Aorta (tissue), 5 donors: ENCODE measurements around the gene PNCK. TPM values are rescaled to one million over a fixed set of nuclear protein-coding genes. Genes with fewer than 3 reads are reported as not detected.

ENCODE experiments used
- ATAC-seq: fragments of 200-7000 bp; cut with Tn5 transposase; one replicate; pipeline ENCODE4 v1.9.1; 2022; ENCODE audit warnings: moderate library complexity; ENCODE audit not compliant: low FRiP score
- DNase-seq, 2 donors: peaks; one replicate each; pipeline ENCODE4 v3.0.0-alpha.2; 2020
- H3K27ac ChIP-seq, 2 donors: one replicate each; pipeline ENCODE4 v1.5.1; 2013; ENCODE audit warnings: low read length in 2 of 2, mild to moderate bottlenecking in 2 of 2, moderate library complexity in 2 of 2, control low read depth in 1 of 2, inconsistent platforms in 1 of 2, low read depth in 1 of 2
- H3K27me3 ChIP-seq, 2 donors: one replicate each; pipeline ENCODE4 v1.6.1; 2013; ENCODE audit warnings: control low read depth in 1 of 2, low read length in 1 of 2, mild to moderate bottlenecking in 1 of 2, moderate library complexity in 1 of 2; ENCODE audit not compliant: insufficient read depth in 2 of 2, control insufficient read depth in 1 of 2
- H3K36me3 ChIP-seq, 2 donors: one replicate each; pipeline ENCODE4 v1.6.1; 2013; ENCODE audit warnings: control low read depth in 1 of 2, low read length in 1 of 2, mild to moderate bottlenecking in 1 of 2; ENCODE audit not compliant: insufficient read depth in 2 of 2, control insufficient read depth in 1 of 2
- H3K4me1 ChIP-seq, 2 donors: one replicate each; pipeline ENCODE4 v1.6.1; 2013; ENCODE audit warnings: low read length in 2 of 2, control low read depth in 1 of 2, mild to moderate bottlenecking in 1 of 2, moderate library complexity in 1 of 2; ENCODE audit not compliant: insufficient read depth in 2 of 2, control insufficient read depth in 1 of 2
- H3K4me3 ChIP-seq, 2 donors: one replicate each; pipeline ENCODE4 v1.5.1; 2013; ENCODE audit warnings: low read length in 2 of 2, control low read depth in 1 of 2, mild to moderate bottlenecking in 1 of 2
- H3K9me3 ChIP-seq: one replicate; pipeline ENCODE4 v1.6.1; 2013; ENCODE audit warnings: mild to moderate bottlenecking, low read length; ENCODE audit not compliant: control insufficient read depth
- WGBS, 2 donors: extraction: QIAGEN DNeasy Blood & Tissue Kit; methylation state at CpG; one replicate each; pipeline ENCODE4 v1.1.7; 2013; 5-methylcytosine and 5-hydroxymethylcytosine counted together
- intact Hi-C, 2 donors: fragments of 100-400 bp; cut with DNase I; formaldehyde crosslinking; loops; one replicate each; pipeline versions ENCODE4 v1.14.2 to v1.15.0; 2022
- polyA plus RNA-seq, 2 donors: library from polyadenylated mRNA; stranded (reverse); fragments of 200-250 nt; gene quantifications; one replicate each; pipeline ENCODE4 v1.2.3, GENCODE V29; 2013
- total RNA-seq, 2 donors: library from RNA; stranded (reverse); fragmentation: NEBNext Ultra II Directional; extraction: Animal tissue kit (Norgen Biotek cat#: 25700); gene quantifications; one replicate each; pipeline ENCODE4 v1.2.1, GENCODE V29; 2021
- donor health status: healthy with polysubstance abuse.
- donor health status: Bipolar disorder and iron deficiency.
- donor health status: DM: no; HTN: no; CAD: no.
- donor health status: DM: no; HTN: no; CAD: no.
- donor health status: DM: yes; HTN: yes; CAD: no.

PNCK gene
- total and polyA plus RNA-seq, 4 donors: 3.0 to 4.9 (median 4.3) TPM; not detected in 1

- H3K9me3 ChIP-seq: no peaks in the 10 kb centered on the region
- no peaks in the 10 kb centered on the region for H3K4me1 ChIP-seq
- H3K36me3 ChIP-seq: no peaks in the 10 kb centered on the region
- intact Hi-C loops: no loop called here
- ATAC-seq (no peak), DNase-seq (peak in 1 of 2 donors; percentile 49)
- 85 to 91% methylated on average over 15 to 21 of the region's 21 CpGs for WGBS, 2 donors
- no peak overlapping the region for H3K27ac ChIP-seq
- H3K27me3 ChIP-seq: no peaks in the 10 kb centered on the region
- no peak overlapping the region for H3K4me3 ChIP-seq
Measured at GRCh38 chrX:153625271-153626024, 48.2 kb downstream of the PNCK start.

DNA sequence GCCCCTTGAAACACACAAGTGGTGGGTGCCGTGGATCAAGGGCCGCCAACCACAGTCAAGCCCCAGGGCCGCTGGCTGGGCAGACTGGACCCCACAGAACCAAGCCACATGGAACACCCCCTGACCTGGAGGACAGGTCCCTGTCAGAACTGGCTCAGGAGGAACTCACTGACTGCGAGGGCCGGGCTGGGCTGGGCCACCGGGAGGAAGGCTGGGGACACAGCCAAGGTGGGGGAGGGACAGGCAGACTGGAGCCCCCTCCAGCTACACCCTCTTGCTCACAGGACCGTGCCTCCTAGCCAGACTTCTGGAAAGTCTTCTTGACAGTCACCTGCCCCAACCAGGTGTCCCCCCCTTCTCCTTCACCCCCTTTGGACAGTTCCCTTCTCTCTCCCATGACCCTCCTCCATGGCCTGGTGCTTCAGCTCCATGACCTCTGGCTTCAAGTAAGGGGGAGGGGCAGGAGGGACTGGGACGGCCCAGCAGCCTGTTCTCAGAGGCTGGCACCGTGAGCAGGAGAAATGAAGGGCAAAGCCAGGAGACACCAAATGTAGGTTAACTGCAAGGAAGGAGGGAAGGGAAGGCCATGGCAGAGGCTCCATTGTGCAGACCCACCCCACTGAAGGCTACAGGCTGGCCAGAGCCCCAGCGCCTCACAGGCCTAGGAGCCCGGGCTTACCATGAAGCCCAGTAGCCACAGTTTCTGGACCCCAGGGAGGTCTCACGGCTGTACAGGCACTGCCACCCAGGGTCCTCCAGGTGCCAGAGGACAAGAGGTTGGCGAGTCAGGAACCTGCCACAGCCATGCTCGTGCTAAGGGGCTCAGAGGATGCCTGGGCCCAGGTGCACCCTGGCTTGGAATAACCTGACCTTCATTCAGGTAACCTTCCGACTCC, 49.2 kb downstream of the PNCK start:
- Histone ChIP-seq H3K27me3 (no peaks in the 10 kb centered on the region), H3K27ac (no peak overlapping the region), H3K4me1 (no peaks in the 10 kb centered on the region), H3K4me3 (no peak overlapping the region), H3K9me3 (no peaks in the 10 kb centered on the region), H3K36me3 (no peaks in the 10 kb centered on the region)
- ATAC-seq: no peak
- DNase-seq: peak; percentile 40 to 51
- intact Hi-C loops: no loop called here
- WGBS, 2 donors: 83 to 85% methylated on average over 14 to 15 of the region's 15 CpGs

DNA sequence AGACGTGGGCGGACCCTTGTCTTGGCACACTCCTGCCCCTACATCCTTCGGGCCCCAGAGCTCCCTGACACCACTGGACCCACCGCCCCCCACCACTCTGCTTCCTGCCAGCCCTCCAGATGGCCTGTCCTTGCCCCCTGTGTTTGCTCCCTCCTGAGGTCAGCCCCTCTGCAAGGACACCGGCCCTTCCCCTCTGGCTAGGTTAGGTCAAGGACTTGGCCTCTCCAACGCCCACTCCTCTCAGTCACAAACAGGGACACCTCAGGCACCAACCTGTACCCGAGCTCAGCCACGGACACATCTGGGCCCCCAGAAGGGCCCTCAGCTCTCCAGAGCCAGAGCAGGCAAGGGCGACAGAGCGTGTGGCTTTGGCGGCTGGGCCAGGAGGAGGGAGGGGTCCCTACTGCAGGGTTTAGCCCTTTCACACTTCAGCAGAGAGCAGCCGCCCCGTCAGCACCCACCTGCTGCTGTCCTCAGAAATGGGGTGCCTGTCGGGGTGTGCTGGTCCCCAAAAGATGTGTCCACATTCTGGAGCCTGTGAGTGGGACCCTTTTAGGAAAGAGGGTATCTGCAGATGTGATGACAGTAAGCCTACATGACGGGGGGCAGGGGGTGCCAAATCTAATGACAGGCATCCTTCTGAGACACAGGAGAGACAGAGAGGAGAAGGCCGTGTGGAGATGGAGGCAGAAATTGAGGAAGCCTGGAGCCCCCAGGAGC, 50.1 kb downstream of the PNCK start:
- Histone ChIP-seq H3K27ac (no peak overlapping the region), H3K4me3 (no peak overlapping the region), H3K4me1 (no peaks in the 10 kb centered on the region), H3K9me3 (no peaks in the 10 kb centered on the region), H3K36me3 (no peaks in the 10 kb centered on the region), H3K27me3 (no peaks in the 10 kb centered on the region)
- WGBS, 2 donors: 72 to 74% methylated on average over 16 of the region's 16 CpGs
- intact Hi-C loops: no loop called here
- ATAC-seq (no peak), DNase-seq (peak in 1 of 2 donors; percentile 60)

GRCh38 chrX:153622661-153623309, 50.8 kb downstream of the PNCK start:
- ATAC-seq (no peak), DNase-seq (no peak)
- H3K4me3 ChIP-seq: no peak overlapping the region
- no peaks in the 10 kb centered on the region for H3K9me3 ChIP-seq
- no peaks in the 10 kb centered on the region for H3K36me3 ChIP-seq
- H3K4me1 ChIP-seq: no peaks in the 10 kb centered on the region
- no peak overlapping the region for H3K27ac ChIP-seq
- intact Hi-C loops: no loop called here
- no peaks in the 10 kb centered on the region for H3K27me3 ChIP-seq
- WGBS, 2 donors: 58 to 67% methylated on average over 17 of the region's 17 CpGs

DNA sequence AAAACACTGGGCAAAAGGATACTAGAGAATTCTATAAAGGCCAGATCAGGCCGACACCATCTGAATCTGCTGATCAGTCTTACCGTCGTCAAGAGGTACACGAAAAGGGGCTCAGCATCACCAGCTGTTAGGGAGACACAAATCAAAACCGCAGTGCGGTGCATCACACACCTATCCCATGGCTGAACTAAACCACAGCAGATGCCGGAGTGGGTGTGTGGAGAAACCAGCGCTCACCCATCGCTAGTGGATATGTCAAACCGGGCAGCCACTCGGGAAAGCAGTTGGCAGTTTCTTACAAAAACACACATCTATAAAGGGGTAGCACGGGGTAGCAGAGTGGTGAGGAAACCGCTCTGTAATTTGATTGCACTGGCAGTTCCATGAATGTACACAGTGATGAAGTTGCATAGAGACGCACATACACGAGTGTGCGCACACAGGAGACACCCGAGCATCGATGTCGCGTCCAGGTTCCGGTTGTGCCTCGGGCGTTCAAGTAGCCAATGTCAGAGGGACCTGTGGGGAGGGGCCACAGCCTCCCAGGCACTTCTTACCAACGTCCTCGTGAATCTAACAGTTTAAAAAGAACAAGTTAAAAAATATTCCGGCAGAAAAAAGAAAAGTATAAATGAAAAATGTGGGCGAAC, 51.5 kb downstream of the PNCK start:
- intact Hi-C loops: no loop called here
- Histone ChIP-seq H3K9me3 (no peaks in the 10 kb centered on the region), H3K27me3 (no peaks in the 10 kb centered on the region), H3K27ac (no peak overlapping the region), H3K36me3 (no peaks in the 10 kb centered on the region), H3K4me3 (no peak overlapping the region), H3K4me1 (no peaks in the 10 kb centered on the region)
- WGBS, 2 donors: 85 to 86% methylated on average over 27 of the region's 27 CpGs
- DNase-seq (peak in 1 of 2 donors; percentile 55), ATAC-seq (no peak)

DNA sequence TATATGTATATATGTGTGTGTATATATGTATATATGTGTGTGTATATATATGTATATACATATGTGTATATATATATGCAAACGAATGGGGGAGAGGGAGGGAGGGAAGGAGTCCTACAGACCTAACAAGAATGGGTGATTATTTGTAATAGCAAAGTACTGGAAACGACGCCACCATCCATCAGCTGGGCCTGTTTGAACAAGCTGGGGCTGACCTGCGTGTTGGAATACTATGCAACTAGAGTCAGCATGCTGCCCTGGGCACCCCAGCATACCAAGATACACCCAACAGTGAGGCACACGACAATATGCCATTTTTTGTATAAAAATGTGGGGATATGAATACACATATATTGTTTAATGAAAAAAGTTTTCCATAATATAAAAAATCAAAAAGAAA, 53.0 kb downstream of the PNCK start:
- no peaks in the 10 kb centered on the region for H3K27me3 ChIP-seq
- H3K4me3 ChIP-seq: no peak overlapping the region
- H3K9me3 ChIP-seq: no peaks in the 10 kb centered on the region
- ATAC-seq (no peak), DNase-seq (no peak)
- no peaks in the 10 kb centered on the region for H3K4me1 ChIP-seq
- intact Hi-C loops: no loop called here
- no peaks in the 10 kb centered on the region for H3K36me3 ChIP-seq
- no peak overlapping the region for H3K27ac ChIP-seq
- 76 to 84% methylated on average over 5 of the region's 5 CpGs for WGBS, 2 donors
